Neural cell (in vitro differentiated cells): Measurements from ENCODE around the gene ZNF18. TPM values are rescaled to one million over a fixed set of nuclear protein-coding genes. Genes with fewer than 3 reads are reported as not detected.

ENCODE experiments used
- H2AFZ ChIP-seq: fragments of 200-600, 300-800 bp; sonication (generic), shearing (Covaris generic); 2 replicates; pipeline ENCODE4 v1.6.0; 2014; ENCODE audit warnings: low read depth, mild to moderate bottlenecking, antibody characterized with exemption, low read length, moderate library complexity
- H3F3A ChIP-seq: fragments of 200-600 bp; shearing (Covaris generic); 2 replicates; pipeline ENCODE4 v1.6.1; 2016; ENCODE audit warnings: mild to moderate bottlenecking, moderate library complexity, mixed read lengths, antibody characterized with exemption, low read length; ENCODE audit not compliant: insufficient read depth, poor library complexity, severe bottlenecking
- H3K27ac ChIP-seq: fragments of 200-600, 300-800 bp; sonication (generic), shearing (Covaris generic); 2 replicates; pipeline ENCODE4 v1.5.1; 2014; ENCODE audit warnings: mild to moderate bottlenecking, low read length, moderate library complexity
- H3K27me3 ChIP-seq: fragments of 300-800, 200-600 bp; sonication (generic), shearing (Covaris generic); 2 replicates; pipeline ENCODE4 v1.6.0; 2014; ENCODE audit warnings: mild to moderate bottlenecking, low read depth, low read length, moderate library complexity; ENCODE audit not compliant: insufficient read depth
- H3K36me3 ChIP-seq: fragments of 300-800, 200-600 bp; sonication (generic), shearing (Covaris generic); 2 replicates; pipeline ENCODE4 v1.5.1; 2014; ENCODE audit warnings: mild to moderate bottlenecking, antibody characterized with exemption, low read length, moderate library complexity; ENCODE audit not compliant: insufficient read depth
- H3K4me2 ChIP-seq: fragments of 300-800, 200-600 bp; sonication (generic), shearing (Covaris generic); 2 replicates; pipeline ENCODE4 v1.6.0; 2014; ENCODE audit warnings: mild to moderate bottlenecking, low read length
- H3K4me3 ChIP-seq: fragments of 300-800, 200-600 bp; sonication (generic), shearing (Covaris generic); 2 replicates; pipeline ENCODE4 v1.5.1; 2014; ENCODE audit warnings: mild to moderate bottlenecking, low read length, moderate library complexity
- H3K79me2 ChIP-seq: fragments of 200-600 bp; shearing (Covaris generic); replicated peaks from 2 replicates; pipeline ENCODE4 v1.6.0; 2014; ENCODE audit warnings: mild to moderate bottlenecking, low read length, moderate library complexity; ENCODE audit not compliant: insufficient read depth
- H3K9ac ChIP-seq: fragments of 300-800, 200-600 bp; sonication (generic), shearing (Covaris generic); 2 replicates; pipeline ENCODE4 v1.6.1; 2016; ENCODE audit warnings: mild to moderate bottlenecking, low read length, mixed read lengths
- H3K9me2 ChIP-seq: fragments of 200-600 bp; shearing (Covaris generic); 2 replicates; pipeline ENCODE4 v1.6.1; 2016; ENCODE audit warnings: mild to moderate bottlenecking, low read length, mixed read lengths; ENCODE audit not compliant: insufficient read depth
- H3K9me3 ChIP-seq: fragments of 200-600, 300-800 bp; sonication (generic), shearing (Covaris generic); 2 replicates; pipeline ENCODE4 v1.6.1; 2016; ENCODE audit warnings: mild to moderate bottlenecking, mixed run types, low read length, moderate library complexity, mixed read lengths
- H4K20me1 ChIP-seq: fragments of 200-600 bp; shearing (Covaris generic); 2 replicates; pipeline ENCODE4 v1.6.1; 2016; ENCODE audit warnings: mild to moderate bottlenecking, mixed run types; ENCODE audit not compliant: insufficient read depth
- EP300 ChIP-seq: fragments of 450-650 bp; conservative IDR thresholded peaks from 2 replicates; pipeline ENCODE4 v1.6.1; 2014; ENCODE audit warnings: antibody characterized with exemption, mild to moderate bottlenecking, moderate library complexity; ENCODE audit not compliant: poor library complexity, severe bottlenecking
- EZH2 ChIP-seq: fragments of 200-600, 300-800 bp; shearing (Covaris generic), sonication (generic); IDR thresholded peaks from 2 replicates; pipeline ENCODE4 v1.6.1; 2014; ENCODE audit warnings: antibody characterized with exemption, low read length, borderline replicate concordance, mild to moderate bottlenecking; ENCODE audit not compliant: insufficient read depth, poor library complexity, severe bottlenecking
- MXI1 ChIP-seq: fragments of 450-650 bp; conservative IDR thresholded peaks from 2 replicates; pipeline ENCODE4 v1.6.1; 2014; ENCODE audit warnings: antibody characterized with exemption, mild to moderate bottlenecking; ENCODE audit not compliant: poor library complexity, severe bottlenecking
- POLR2AphosphoS5 ChIP-seq: IDR thresholded peaks from 2 replicates; pipeline ENCODE4 v1.6.1; 2012
- RAD21 ChIP-seq: fragments of 450-650 bp; conservative IDR thresholded peaks from 2 replicates; pipeline ENCODE4 v1.6.1; 2014; ENCODE audit warnings: antibody characterized with exemption, mild to moderate bottlenecking, moderate library complexity
- SMC3 ChIP-seq: fragments of 450-650 bp; conservative IDR thresholded peaks from 2 replicates; pipeline ENCODE4 v1.6.1; 2014; ENCODE audit warnings: antibody characterized with exemption, mild to moderate bottlenecking, moderate library complexity; ENCODE audit not compliant: poor library complexity
- TAF1 ChIP-seq: IDR thresholded peaks from 2 replicates; pipeline ENCODE4 v1.6.1; 2012; ENCODE audit warnings: low read depth
- polyA plus RNA-seq: library from polyadenylated mRNA; depleted of rRNA; stranded (reverse); fragments of >200 nt; gene quantifications from 2 replicates; pipeline ENCODE4 v1.2.3, GENCODE V29; 2014
- small RNA-seq, 3 experiments: library from RNA; depleted of rRNA; stranded (forward); fragments of <200 nt; gene quantifications; one replicate each; pipeline ENCODE3, GENCODE V24; 2012
- TF ChIP-seq, protein P1 (sequence below): fragments of 450-650 bp; IDR thresholded peaks from 2 replicates; pipeline ENCODE4 v1.5.1; 2014; ENCODE audit warnings: antibody characterized with exemption, mild to moderate bottlenecking, moderate library complexity; ENCODE audit not compliant: poor library complexity, severe bottlenecking
- TF ChIP-seq, protein P2 (sequence below): IDR thresholded peaks from 2 replicates; pipeline ENCODE4 v1.6.1; 2012; ENCODE audit warnings: borderline replicate concordance

Gene ZNF18
- polyA plus RNA-seq, 1 donor from 2014 or later: 18.6 TPM

DNA sequence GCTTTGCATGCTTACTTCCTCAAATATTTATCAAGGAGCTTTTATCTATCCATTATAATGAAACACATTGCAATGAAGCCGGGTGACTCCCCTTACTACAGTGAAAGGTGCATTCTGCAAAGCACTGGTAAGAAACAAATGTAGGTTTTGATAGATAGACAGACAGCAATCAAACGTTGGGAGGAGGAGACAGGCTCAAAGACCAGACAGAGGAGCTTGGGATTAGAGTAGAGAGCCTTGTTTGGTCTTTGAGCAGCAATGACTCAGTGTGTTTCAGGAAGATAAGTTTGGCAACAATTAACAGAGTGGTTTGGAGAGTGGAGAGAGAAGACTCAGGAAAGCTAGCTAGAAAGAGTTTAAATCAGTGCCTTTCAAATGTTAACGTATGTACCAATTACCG lies 68.8 kb downstream of the ZNF18 start:
- TF ChIP-seq EP300 (no peak), SMC3 (no peak), RAD21 (no peak), MXI1 (no peak), EZH2 (no peak), TAF1 (no peak), POLR2AphosphoS5 (no peak)
- TF ChIP-seq, protein P1, sequence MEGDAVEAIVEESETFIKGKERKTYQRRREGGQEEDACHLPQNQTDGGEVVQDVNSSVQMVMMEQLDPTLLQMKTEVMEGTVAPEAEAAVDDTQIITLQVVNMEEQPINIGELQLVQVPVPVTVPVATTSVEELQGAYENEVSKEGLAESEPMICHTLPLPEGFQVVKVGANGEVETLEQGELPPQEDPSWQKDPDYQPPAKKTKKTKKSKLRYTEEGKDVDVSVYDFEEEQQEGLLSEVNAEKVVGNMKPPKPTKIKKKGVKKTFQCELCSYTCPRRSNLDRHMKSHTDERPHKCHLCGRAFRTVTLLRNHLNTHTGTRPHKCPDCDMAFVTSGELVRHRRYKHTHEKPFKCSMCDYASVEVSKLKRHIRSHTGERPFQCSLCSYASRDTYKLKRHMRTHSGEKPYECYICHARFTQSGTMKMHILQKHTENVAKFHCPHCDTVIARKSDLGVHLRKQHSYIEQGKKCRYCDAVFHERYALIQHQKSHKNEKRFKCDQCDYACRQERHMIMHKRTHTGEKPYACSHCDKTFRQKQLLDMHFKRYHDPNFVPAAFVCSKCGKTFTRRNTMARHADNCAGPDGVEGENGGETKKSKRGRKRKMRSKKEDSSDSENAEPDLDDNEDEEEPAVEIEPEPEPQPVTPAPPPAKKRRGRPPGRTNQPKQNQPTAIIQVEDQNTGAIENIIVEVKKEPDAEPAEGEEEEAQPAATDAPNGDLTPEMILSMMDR: no peak
- TF ChIP-seq, protein P2, sequence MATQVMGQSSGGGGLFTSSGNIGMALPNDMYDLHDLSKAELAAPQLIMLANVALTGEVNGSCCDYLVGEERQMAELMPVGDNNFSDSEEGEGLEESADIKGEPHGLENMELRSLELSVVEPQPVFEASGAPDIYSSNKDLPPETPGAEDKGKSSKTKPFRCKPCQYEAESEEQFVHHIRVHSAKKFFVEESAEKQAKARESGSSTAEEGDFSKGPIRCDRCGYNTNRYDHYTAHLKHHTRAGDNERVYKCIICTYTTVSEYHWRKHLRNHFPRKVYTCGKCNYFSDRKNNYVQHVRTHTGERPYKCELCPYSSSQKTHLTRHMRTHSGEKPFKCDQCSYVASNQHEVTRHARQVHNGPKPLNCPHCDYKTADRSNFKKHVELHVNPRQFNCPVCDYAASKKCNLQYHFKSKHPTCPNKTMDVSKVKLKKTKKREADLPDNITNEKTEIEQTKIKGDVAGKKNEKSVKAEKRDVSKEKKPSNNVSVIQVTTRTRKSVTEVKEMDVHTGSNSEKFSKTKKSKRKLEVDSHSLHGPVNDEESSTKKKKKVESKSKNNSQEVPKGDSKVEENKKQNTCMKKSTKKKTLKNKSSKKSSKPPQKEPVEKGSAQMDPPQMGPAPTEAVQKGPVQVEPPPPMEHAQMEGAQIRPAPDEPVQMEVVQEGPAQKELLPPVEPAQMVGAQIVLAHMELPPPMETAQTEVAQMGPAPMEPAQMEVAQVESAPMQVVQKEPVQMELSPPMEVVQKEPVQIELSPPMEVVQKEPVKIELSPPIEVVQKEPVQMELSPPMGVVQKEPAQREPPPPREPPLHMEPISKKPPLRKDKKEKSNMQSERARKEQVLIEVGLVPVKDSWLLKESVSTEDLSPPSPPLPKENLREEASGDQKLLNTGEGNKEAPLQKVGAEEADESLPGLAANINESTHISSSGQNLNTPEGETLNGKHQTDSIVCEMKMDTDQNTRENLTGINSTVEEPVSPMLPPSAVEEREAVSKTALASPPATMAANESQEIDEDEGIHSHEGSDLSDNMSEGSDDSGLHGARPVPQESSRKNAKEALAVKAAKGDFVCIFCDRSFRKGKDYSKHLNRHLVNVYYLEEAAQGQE: no peak
- Histone ChIP-seq H3K27ac (no peak overlapping the region), H3K79me2 (no peaks in the 10 kb centered on the region), H2AFZ (no peak overlapping the region), H3F3A (no peaks in the 10 kb centered on the region), H3K4me2 (no peak overlapping the region), H3K9ac (no peak overlapping the region), H3K27me3 (no peaks in the 10 kb centered on the region), H3K36me3 (no peaks in the 10 kb centered on the region), H3K4me3 (no peak overlapping the region), H3K9me3 (no peaks in the 10 kb centered on the region), H3K9me2 (no peaks in the 10 kb centered on the region), H4K20me1 (no peaks in the 10 kb centered on the region)

Small RNAs within 50 kb of the gene (small RNA-seq; reads per million reads assigned to genes)
- gene RNU11-2P: 0 reads per million in 3 experiments

Other genes with a start within 250 kb of the ZNF18 start
- 69.6 and 78.4 TPM in 2 replicates for gene MAP2K4, start 23.4 kb upstream of the ZNF18 start, polyA plus RNA-seq